Measurements from ENCODE around the gene BTBD2.

DNA sequence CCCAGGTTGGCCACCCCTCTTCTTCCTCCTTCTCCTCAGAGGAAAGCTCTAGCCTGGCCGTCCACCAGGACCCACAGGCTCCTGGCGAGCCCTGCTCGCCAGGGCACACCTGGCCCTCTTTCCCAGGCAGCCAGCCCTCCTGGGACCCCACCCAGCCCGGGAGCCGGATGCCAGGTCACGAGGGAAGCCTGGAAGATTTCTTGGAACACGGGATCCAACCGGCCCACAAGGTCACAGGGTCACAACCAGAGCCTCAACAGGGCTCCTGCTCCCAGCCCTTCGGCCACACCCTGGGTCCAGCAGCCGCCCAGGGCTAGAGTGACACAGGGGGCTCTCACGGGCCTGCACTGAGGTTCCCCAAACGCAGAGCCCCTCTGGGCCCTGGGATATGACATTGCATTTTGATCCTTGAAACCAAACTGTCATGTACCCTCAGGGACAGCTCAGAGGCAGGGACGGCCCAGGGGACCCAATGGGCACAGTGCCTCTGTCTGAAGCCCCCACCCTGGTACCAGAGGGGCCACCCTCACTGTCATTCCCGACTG, 30.1 kb upstream of the BTBD2 start:
- TF ChIP-seq, protein P1, sequence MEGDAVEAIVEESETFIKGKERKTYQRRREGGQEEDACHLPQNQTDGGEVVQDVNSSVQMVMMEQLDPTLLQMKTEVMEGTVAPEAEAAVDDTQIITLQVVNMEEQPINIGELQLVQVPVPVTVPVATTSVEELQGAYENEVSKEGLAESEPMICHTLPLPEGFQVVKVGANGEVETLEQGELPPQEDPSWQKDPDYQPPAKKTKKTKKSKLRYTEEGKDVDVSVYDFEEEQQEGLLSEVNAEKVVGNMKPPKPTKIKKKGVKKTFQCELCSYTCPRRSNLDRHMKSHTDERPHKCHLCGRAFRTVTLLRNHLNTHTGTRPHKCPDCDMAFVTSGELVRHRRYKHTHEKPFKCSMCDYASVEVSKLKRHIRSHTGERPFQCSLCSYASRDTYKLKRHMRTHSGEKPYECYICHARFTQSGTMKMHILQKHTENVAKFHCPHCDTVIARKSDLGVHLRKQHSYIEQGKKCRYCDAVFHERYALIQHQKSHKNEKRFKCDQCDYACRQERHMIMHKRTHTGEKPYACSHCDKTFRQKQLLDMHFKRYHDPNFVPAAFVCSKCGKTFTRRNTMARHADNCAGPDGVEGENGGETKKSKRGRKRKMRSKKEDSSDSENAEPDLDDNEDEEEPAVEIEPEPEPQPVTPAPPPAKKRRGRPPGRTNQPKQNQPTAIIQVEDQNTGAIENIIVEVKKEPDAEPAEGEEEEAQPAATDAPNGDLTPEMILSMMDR (IDR thresholded peaks at IDR 0.05 in 4 of 5, conservative IDR thresholded peaks at IDR 0.05 in 1 of 5): no peak
- TF ChIP-seq POLR2A (IDR thresholded peaks at IDR 0.05): peak; percentile 51 to 90
